Activated CD4-positive, alpha-beta T cell treated with anti-CD3 and anti-CD28 coated beads, Interleukin-2, amount 10 ng/mL, durations not matched to agents 7 days and 5 days (primary cell): ENCODE measurements around the gene ACTR6. TPM values are rescaled to one million over a fixed set of nuclear protein-coding genes. Genes with fewer than 3 reads are reported as not detected.
"Not testable (repeated sequence)": the region's sequence is repeated elsewhere in the genome, so short reads cannot be mapped to it uniquely, and the experiment has no call there.

ENCODE experiments used
- CTCF ChIA-PET: fragments of 350-600 bp; sonication (Branson Sonifier 250); formaldehyde crosslinking; loops from one replicate; lab custom pipeline; 2021; ENCODE audit warnings: antibody characterized with exemption; lab: Charles Lee
- POLR2A ChIA-PET: fragments of 350-600 bp; sonication (Branson Sonifier 250); formaldehyde crosslinking; loops from one replicate; lab custom pipeline; 2021; ENCODE audit warnings: antibody characterized with exemption; lab: Charles Lee
- DNase-seq: peaks from one replicate; pipeline ENCODE4 v3.0.0-alpha.2; 2020
- H3K27ac Mint-ChIP-seq: one replicate; pipeline ENCODE4 v1.8.0; 2021; ENCODE audit warnings: mild to moderate bottlenecking, moderate library complexity, mixed read lengths
- H3K27me3 Mint-ChIP-seq: one replicate; pipeline ENCODE4 v1.8.0; 2021; ENCODE audit warnings: mixed read lengths
- H3K36me3 Mint-ChIP-seq: one replicate; pipeline ENCODE4 v1.8.0; 2021; ENCODE audit warnings: low read depth, mixed read lengths
- H3K4me1 Mint-ChIP-seq: one replicate; pipeline ENCODE4 v1.8.0; 2021; ENCODE audit warnings: mixed read lengths
- H3K4me3 Mint-ChIP-seq: one replicate; pipeline ENCODE4 v1.8.0; 2021; ENCODE audit warnings: mild to moderate bottlenecking, moderate library complexity, mixed read lengths
- H3K9me3 Mint-ChIP-seq: one replicate; pipeline ENCODE4 v1.8.0; 2021; ENCODE audit warnings: mixed read lengths
- total RNA-seq, 2 experiments: library from RNA; stranded (reverse); gene quantifications; one replicate each; pipeline ENCODE4 v1.2.3, GENCODE V29; 2021

The ACTR6 gene
- total RNA-seq, 2 experiments from 2014 or later = 27.6 to 33.8 TPM

DNA sequence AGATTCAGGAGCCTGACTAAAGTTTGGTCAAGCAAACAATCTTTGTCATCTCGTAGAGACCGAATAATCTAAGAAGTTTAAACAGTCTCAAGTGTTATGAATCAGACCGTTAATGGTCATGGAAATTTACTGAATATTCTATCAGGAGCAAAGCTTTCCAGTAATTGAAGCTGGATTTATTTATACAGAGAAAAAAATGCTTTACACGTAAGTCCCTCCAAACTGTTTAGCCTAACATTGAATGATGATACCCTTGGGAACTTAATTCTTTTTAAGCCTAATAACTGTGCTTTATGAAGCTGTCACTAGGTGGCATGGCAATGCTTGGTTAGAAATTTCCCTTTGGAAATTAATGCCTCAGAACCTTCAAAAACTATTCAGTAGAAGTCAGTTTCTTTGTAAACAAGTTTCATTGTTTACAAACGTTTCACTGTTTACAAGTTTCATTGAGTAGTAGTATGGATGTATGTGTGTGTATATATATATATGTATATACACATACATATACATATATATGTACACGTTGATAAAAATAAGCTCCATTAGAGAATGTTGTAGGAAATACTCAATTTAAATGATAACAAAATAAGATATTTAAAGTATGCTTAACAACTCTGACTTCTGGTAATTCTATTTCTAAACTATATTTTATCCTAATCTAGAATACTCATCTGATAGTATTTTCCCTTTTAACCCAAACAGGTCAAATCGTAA is 34.1 kb downstream of the ACTR6 start:
- peak; percentile 34 for DNase-seq
- no peaks in the 10 kb centered on the region for H3K4me1 Mint-ChIP-seq
- no peaks in the 10 kb centered on the region for H3K36me3 Mint-ChIP-seq
- ChIA-PET CTCF (interaction anchor here (0.5 to 1.4 kb wide), 6 partner anchors 9 to 437 kb away, joined by 3 to 4 read pairs (median 4); no protein-coding TSS in a partner anchor), POLR2A (no interaction called here)
- H3K4me3 Mint-ChIP-seq = no peak overlapping the region
- H3K27ac Mint-ChIP-seq = no peak overlapping the region
- H3K27me3 Mint-ChIP-seq = no peaks in the 10 kb centered on the region
- no peaks in the 10 kb centered on the region for H3K9me3 Mint-ChIP-seq

- Mint-ChIP-seq H3K4me3 (no peak overlapping the region), H3K36me3 (no peaks in the 10 kb centered on the region), H3K4me1 (no peaks in the 10 kb centered on the region), H3K27ac (no peak overlapping the region), H3K9me3 (no peaks in the 10 kb centered on the region), H3K27me3 (no peaks in the 10 kb centered on the region)
- no peak for DNase-seq
- ChIA-PET CTCF (no interaction called here), POLR2A (no interaction called here)
These were observed 38.2 kb downstream of the ACTR6 start for GRCh38 chr12:100238801-100239200.

GRCh38 chr12:100239589-100239988 is 39.0 kb downstream of the ACTR6 start:
- POLR2A ChIA-PET = no interaction called here
- Mint-ChIP-seq H3K27me3 (no peaks in the 10 kb centered on the region), H3K9me3 (no peaks in the 10 kb centered on the region), H3K27ac (no peak overlapping the region), H3K36me3 (no peaks in the 10 kb centered on the region), H3K4me1 (no peaks in the 10 kb centered on the region), H3K4me3 (no peak overlapping the region)
- CTCF ChIA-PET = no interaction called here
- no peak for DNase-seq

DNA sequence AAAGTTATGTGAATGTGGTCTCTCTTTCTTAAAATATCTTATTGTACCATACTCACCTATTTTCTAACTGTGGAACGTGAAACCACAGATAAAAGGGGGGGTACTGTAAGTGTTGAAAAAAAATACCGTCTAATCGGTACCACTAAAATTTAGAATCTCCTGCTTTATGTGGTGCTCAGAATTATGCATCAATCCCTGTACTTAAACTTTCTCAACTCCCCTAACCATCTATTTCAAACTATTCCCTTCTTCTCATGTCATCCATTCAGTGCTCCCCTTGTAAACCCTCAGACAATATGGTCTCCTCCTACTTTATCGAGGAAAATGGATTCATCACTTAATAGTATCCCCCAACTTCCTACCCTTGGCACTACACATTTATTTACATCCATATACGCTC is 42.5 kb downstream of the ACTR6 start:
- Mint-ChIP-seq H3K27me3 (no peaks in the 10 kb centered on the region), H3K9me3 (no peaks in the 10 kb centered on the region)

GRCh38 chr12:100247765-100248164 is 47.1 kb downstream of the ACTR6 start:
- no peak for DNase-seq
- CTCF ChIA-PET = no interaction called here
- no peaks in the 10 kb centered on the region for H3K27me3 Mint-ChIP-seq

More for the DNA sequence above, 42.5 kb downstream of the ACTR6 start:
- Mint-ChIP-seq H3K4me3 (no peak overlapping the region), H3K36me3 (no peaks in the 10 kb centered on the region), H3K27ac (no peak overlapping the region), H3K4me1 (no peaks in the 10 kb centered on the region)
- ChIA-PET POLR2A (no interaction called here), CTCF (no interaction called here)
- DNase-seq = no peak

DNA sequence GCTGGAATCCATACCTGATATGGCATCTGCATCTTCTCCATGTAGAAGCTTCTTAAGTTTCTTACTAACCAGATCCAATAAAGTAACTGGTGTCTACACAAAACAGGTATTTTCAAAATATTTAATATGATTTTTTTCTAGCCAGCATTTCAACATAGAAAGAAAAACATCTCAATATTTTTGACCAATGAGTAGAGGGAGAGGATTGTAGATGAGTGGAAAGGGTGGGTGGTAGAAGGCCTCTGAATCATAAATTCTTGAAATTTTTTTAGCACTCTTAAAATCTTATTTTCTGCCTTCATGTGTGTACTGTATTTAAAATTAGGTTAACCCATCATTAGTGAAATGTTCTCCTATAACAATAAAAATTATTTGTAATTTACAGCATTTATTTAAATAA is 48.3 kb downstream of the ACTR6 start:
- Mint-ChIP-seq H3K27ac (no peak overlapping the region), H3K4me1 (no peaks in the 10 kb centered on the region), H3K4me3 (no peak overlapping the region), H3K27me3 (no peaks in the 10 kb centered on the region), H3K9me3 (no peaks in the 10 kb centered on the region), H3K36me3 (no peaks in the 10 kb centered on the region)
- DNase-seq = no peak
- ChIA-PET POLR2A (no interaction called here), CTCF (no interaction called here)

More at GRCh38 chr12:100247765-100248164, 47.1 kb downstream of the ACTR6 start:
- Mint-ChIP-seq H3K4me1 (no peaks in the 10 kb centered on the region), H3K36me3 (no peaks in the 10 kb centered on the region), H3K27ac (no peak overlapping the region), H3K9me3 (no peaks in the 10 kb centered on the region), H3K4me3 (no peak overlapping the region)
- POLR2A ChIA-PET = no interaction called here

DNA sequence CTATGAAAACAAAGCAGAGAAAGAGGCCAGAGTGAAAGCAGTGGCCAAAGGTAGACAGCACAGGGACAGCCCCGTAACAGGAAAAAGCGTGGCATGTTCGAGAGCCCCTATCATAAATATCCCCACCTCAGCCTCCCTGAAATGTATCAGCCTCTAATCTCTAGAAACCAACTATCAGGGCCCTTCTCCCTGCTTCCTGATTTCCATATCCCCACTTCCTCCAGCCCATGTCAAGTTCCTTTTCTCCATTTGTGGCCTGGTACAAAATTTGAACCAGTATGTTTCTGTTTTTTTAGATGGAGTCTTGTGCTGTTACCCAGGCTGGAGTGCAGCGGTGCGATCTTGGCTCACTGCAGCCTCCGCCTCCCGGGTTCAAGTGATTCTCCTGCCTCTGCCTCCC is 49.3 kb downstream of the ACTR6 start:
- Mint-ChIP-seq H3K4me3 (no peak overlapping the region), H3K27me3 (no peaks in the 10 kb centered on the region), H3K27ac (no peak overlapping the region), H3K36me3 (no peaks in the 10 kb centered on the region), H3K4me1 (no peaks in the 10 kb centered on the region), H3K9me3 (no peaks in the 10 kb centered on the region)
- CTCF ChIA-PET = no interaction called here
- POLR2A ChIA-PET = interaction anchor here (0.7 kb wide), 1 partner anchor 23 kb away, joined by 3 read pairs; no protein-coding TSS in a partner anchor
- no peak for DNase-seq

DNA sequence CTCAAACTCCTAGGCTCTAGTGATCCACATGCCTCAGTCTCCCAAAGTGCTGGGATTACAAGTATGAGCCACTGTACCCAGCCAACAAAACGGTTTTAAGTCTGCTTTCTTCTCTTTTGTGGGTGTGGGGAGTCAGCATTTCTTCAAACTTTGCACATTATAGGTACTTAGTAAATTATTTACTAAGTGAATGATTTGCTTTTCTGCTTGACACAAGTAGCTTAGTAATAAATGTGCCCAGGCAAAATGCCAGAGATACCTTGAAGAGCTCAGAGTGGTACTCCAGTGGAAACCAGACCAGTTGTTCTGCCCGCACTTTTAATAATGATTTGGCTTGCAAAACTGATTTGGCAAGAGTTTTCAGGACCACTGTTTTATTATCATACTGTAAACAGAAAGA is 51.3 kb downstream of the ACTR6 start:
- CTCF ChIA-PET = interaction anchor here (1.0 kb wide), 1 partner anchor 71 kb away, joined by 3 read pairs; no protein-coding TSS in a partner anchor
- H3K4me3 Mint-ChIP-seq = no peak overlapping the region
- no peak for DNase-seq
- H3K36me3 Mint-ChIP-seq = no peaks in the 10 kb centered on the region
- no peaks in the 10 kb centered on the region for H3K9me3 Mint-ChIP-seq
- H3K27ac Mint-ChIP-seq = peak overlapping the region; percentile 13
- no peaks in the 10 kb centered on the region for H3K27me3 Mint-ChIP-seq
- H3K4me1 Mint-ChIP-seq = no peaks in the 10 kb centered on the region
- POLR2A ChIA-PET = no interaction called here

- no peak overlapping the region for H3K4me3 Mint-ChIP-seq
- no peak for DNase-seq
- no peaks in the 10 kb centered on the region for H3K27me3 Mint-ChIP-seq
- H3K36me3 Mint-ChIP-seq = peaks cover 6% of the 10 kb centered on the region
- CTCF ChIA-PET = no interaction called here
- no peaks in the 10 kb centered on the region for H3K9me3 Mint-ChIP-seq
- POLR2A ChIA-PET = no interaction called here
- H3K27ac Mint-ChIP-seq = no peak overlapping the region
- peaks cover 8% of the 10 kb centered on the region for H3K4me1 Mint-ChIP-seq
These were observed 52.8 kb downstream of the ACTR6 start for GRCh38 chr12:100253437-100253836.

GRCh38 chr12:100254876-100255275 is 54.3 kb downstream of the ACTR6 start:
- CTCF ChIA-PET = interaction anchor here (2.5 kb wide), 1 partner anchor 11 kb away, joined by 12 read pairs; the partner anchor contains the start of genes DEPDC4 and SCYL2
- no peak overlapping the region for H3K27ac Mint-ChIP-seq
- no peak overlapping the region for H3K4me3 Mint-ChIP-seq
- no peak for DNase-seq
- peaks cover 12% of the 10 kb centered on the region for H3K4me1 Mint-ChIP-seq
- H3K36me3 Mint-ChIP-seq = peaks cover 7% of the 10 kb centered on the region
- POLR2A ChIA-PET = no interaction called here
- no peaks in the 10 kb centered on the region for H3K27me3 Mint-ChIP-seq
- no peaks in the 10 kb centered on the region for H3K9me3 Mint-ChIP-seq

GRCh38 chr12:100258127-100258526 is 57.5 kb downstream of the ACTR6 start:
- Mint-ChIP-seq H3K36me3 (peaks cover 7% of the 10 kb centered on the region), H3K4me3 (no peak overlapping the region), H3K4me1 (peaks cover 12% of the 10 kb centered on the region), H3K9me3 (no peaks in the 10 kb centered on the region), H3K27me3 (no peaks in the 10 kb centered on the region), H3K27ac (peak overlapping the region; percentile 28)
- ChIA-PET CTCF (no interaction called here), POLR2A (no interaction called here)
- no peak for DNase-seq

DNA sequence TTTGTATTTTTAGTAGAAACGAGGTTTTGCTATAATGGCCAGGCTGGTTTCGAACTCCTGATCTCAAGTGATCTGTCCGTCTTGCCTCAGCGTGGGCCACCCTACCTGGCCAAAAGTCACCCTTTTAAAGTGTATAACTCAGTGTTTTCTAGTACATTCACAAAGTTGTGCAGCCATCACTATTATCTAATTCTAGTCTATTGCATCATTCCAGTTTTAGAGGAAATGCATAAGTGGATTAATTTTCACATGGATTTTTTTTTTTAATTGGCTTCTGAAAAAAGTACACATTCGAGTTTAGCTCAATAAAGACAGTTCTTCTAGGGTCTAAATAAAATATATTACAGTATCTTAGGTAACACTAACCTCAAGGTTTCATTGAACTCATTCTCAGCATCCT is 62.5 kb downstream of the ACTR6 start:
- no peaks in the 10 kb centered on the region for H3K27me3 Mint-ChIP-seq
- CTCF ChIA-PET = interaction anchor here (0.6 kb wide), 1 partner anchor 39 kb away, joined by 3 read pairs; no protein-coding TSS in a partner anchor
- POLR2A ChIA-PET = no interaction called here

DNA sequence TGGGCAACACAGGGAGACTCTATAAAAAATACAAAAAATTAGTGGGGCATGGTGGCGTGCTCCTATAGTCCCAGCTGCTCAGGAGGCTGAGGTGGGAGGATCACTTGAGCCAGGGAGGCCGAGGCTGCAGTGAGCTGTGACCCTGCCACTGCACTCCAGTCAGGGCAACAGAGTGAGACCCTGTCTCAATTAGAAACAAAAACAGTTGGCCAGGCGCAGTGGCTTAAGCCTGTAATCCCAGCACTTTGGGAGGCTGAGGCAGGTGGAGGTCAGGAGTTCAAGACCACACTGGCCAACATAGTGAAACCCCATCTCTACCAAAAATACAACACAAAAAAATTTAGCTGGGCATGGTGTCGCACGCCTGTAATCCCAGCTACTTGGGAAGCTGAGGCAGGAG is 64.5 kb downstream of the ACTR6 start:
- H3K4me1 Mint-ChIP-seq = peaks cover 27% of the 10 kb centered on the region
- DNase-seq, H3K9me3 Mint-ChIP-seq, H3K27me3 Mint-ChIP-seq, H3K4me3 Mint-ChIP-seq, H3K27ac Mint-ChIP-seq, H3K36me3 Mint-ChIP-seq, POLR2A ChIA-PET: not testable (repeated sequence)
- CTCF ChIA-PET = interaction anchor here (0.6 to 3.7 kb wide), 2 partner anchors 9 to 161 kb away, joined by 3 to 12 read pairs; no protein-coding TSS in a partner anchor

More for the DNA sequence above, 62.5 kb downstream of the ACTR6 start:
- no peaks in the 10 kb centered on the region for H3K9me3 Mint-ChIP-seq
- H3K36me3 Mint-ChIP-seq = peaks cover 4% of the 10 kb centered on the region
- peaks cover 18% of the 10 kb centered on the region for H3K4me1 Mint-ChIP-seq
- no peak overlapping the region for H3K4me3 Mint-ChIP-seq
- H3K27ac Mint-ChIP-seq = no peak overlapping the region
- no peak for DNase-seq
